HG03159 (cell line): Measurements from ENCODE around the gene LYPD4.

ENCODE experiments used
- ATAC-seq: cut with Tn5 transposase; IDR thresholded peaks from one replicate; pipeline ENCODE4 v1.9.1; 2021; ENCODE audit warnings: mild to moderate bottlenecking, moderate library complexity; ENCODE audit not compliant: unreplicated experiment

The LYPD4 gene

GRCh38 chr19:41844601-41845000 lies at the start of gene LYPD4:
LYPD4 (minus strand) TSS chr19:41844683; CDS start chr19:41839285, 5,398 bp downstream.
- no peak for ATAC-seq

GRCh38 chr19:41893899-41894298 lies 49.4 kb upstream of the LYPD4 start:
- no peak for ATAC-seq

- ATAC-seq: no peak
Observed at GRCh38 chr19:41892173-41892902, 47.9 kb upstream of the LYPD4 start.

GRCh38 chr19:41890936-41891335 lies 46.5 kb upstream of the LYPD4 start:
- ATAC-seq: no peak

- ATAC-seq: no peak
Observed at GRCh38 chr19:41889896-41890295, 45.4 kb upstream of the LYPD4 start.

- no peak for ATAC-seq
Observed at GRCh38 chr19:41888926-41889325, 44.4 kb upstream of the LYPD4 start.

GRCh38 chr19:41887711-41888382 lies 43.4 kb upstream of the LYPD4 start:
- ATAC-seq: no peak

- no peak for ATAC-seq
Observed at GRCh38 chr19:41886761-41887710, 42.6 kb upstream of the LYPD4 start.

- peak; percentile 66 for ATAC-seq
Observed at GRCh38 chr19:41883821-41884733, 39.6 kb upstream of the LYPD4 start.

GRCh38 chr19:41883463-41883820 lies 39.0 kb upstream of the LYPD4 start:
- ATAC-seq: no peak

GRCh38 chr19:41882568-41883462 lies 38.3 kb upstream of the LYPD4 start, which contains the start of gene ARHGEF1:
ARHGEF1 (plus strand) TSS chr19:41883184; CDS start chr19:41888083, 4,899 bp downstream.
- no peak for ATAC-seq

- ATAC-seq: no peak
Observed at GRCh38 chr19:41880329-41880708, 35.8 kb upstream of the LYPD4 start.

- ATAC-seq: no peak
Observed at GRCh38 chr19:41879670-41880328, 35.3 kb upstream of the LYPD4 start.

- no peak for ATAC-seq
Observed at GRCh38 chr19:41879080-41879479, 34.6 kb upstream of the LYPD4 start.

- ATAC-seq: peak; percentile 10
Observed at GRCh38 chr19:41877916-41878905, 33.7 kb upstream of the LYPD4 start.

GRCh38 chr19:41876847-41877832 lies 32.7 kb upstream of the LYPD4 start, which contains the start of gene CD79A:
CD79A (plus strand) TSS chr19:41877279; CDS start chr19:41877305, 26 bp downstream.
- peak; percentile 55 for ATAC-seq
